HG02885 (cell line): Measurements from ENCODE around the gene COL5A1.

ENCODE experiments used
- ATAC-seq: cut with Tn5 transposase; IDR thresholded peaks from one replicate; pipeline ENCODE4 v1.9.1; 2021; ENCODE audit warnings: mild to moderate bottlenecking; ENCODE audit not compliant: unreplicated experiment, poor library complexity

Gene COL5A1

DNA sequence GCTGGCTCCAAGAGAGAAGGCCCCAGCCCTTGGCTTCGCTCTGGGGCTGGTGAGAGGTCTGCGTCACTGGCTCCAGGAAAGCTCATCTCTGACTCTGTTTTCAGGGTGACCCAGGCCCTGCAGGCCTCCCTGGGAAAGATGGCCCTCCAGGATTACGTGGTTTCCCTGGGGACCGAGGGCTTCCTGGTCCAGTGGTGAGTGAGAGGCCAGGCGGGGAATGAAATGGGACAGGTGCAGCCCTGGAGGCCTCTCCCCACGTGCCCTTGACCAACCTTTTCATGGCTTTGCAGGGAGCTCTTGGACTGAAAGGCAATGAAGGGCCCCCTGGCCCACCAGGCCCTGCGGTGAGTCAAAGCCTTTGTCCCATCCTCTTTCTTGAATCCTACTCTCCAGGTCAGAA, 163.3 kb downstream of the COL5A1 start:
- ATAC-seq = no peak

GRCh38 chr9:134807716-134808446, 166.3 kb downstream of the COL5A1 start:
- no peak for ATAC-seq

DNA sequence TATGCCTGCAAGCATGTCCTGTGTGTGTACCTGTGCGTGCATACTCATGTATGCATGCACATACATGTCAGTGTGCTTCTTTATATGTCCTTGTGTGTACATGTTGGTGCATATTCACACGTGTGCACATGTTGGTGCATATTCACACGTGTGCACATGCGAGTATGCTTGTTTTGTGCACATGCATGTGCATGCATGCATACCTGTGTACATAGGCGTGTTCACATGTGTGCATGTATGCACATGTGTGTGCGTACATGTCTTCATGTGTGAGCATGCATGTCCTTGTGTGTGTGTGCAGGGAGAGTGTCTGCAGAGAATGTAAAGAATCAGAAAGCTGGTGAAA, 166.8 kb downstream of the COL5A1 start:
- ATAC-seq = no peak

DNA sequence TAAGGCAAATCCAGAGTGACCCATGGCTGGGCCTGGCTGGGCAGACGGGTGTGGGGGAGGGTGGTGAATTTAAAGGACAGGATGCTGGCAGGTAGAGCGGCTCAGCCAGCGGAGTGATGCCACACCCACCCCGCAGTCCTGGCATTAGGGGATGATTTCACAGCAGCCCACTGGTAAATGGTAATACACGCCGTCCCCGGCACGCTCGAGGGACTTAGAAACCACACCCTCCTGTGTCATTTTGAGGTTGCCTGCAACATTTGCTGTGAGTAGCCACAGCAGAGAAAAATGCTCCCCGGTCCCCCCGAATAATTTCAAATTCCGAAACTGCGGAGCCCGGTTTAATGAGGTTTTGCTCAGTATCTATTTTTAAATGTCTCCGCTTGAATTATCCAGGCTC, 167.7 kb downstream of the COL5A1 start:
- no peak for ATAC-seq

- ATAC-seq = no peak
Observed at GRCh38 chr9:134809826-134810225, 168.2 kb downstream of the COL5A1 start.

GRCh38 chr9:134811079-134811672, 169.6 kb downstream of the COL5A1 start:
- ATAC-seq = no peak

GRCh38 chr9:134811673-134812342, 170.2 kb downstream of the COL5A1 start:
- no peak for ATAC-seq

GRCh38 chr9:134812343-134812673, 170.7 kb downstream of the COL5A1 start:
- no peak for ATAC-seq

DNA sequence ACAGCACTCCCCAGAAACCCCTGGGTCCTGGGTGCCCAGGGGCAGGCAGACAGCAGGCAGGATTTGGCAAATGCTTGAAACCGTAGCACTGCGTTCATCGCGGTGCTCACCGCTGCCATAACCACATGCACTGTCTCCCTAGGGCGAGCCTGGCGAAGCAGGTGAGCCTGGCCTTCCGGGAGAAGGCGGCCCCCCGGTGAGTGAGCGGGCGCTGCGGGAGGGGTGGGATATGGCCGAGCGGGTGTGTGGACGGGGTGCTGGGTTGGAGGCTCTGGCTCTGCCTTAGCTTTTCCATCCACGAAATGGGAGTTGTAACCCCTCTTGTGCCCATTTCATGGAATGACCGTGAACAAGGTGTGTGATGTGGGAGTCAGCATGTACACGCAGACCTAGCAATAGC, 172.2 kb downstream of the COL5A1 start:
- no peak for ATAC-seq

GRCh38 chr9:134814598-134815215, 173.1 kb downstream of the COL5A1 start:
- ATAC-seq = no peak

GRCh38 chr9:134815435-134816214, 174.0 kb downstream of the COL5A1 start:
- no peak for ATAC-seq

DNA sequence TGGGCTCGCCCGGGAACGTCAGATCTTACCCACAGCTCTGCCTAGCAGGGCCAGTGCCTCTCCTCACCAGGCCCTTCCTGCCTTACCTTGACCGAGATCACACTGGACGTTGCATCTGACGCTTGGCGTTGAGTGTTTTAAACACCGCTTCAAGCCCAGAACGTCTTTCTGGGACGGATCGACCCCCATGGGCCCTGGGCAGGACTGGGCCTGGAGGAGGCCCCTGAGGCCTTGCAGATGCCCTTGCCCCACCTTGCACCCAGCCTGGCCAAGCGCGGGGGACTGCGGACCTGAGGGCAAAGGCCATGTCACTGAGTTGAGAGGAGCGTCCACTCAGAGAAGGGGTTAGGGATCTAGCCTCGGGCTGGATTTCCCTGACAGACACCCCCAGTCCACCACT, 174.7 kb downstream of the COL5A1 start:
- no peak for ATAC-seq

- ATAC-seq = no peak
Observed at GRCh38 chr9:134818000-134818568, 176.5 kb downstream of the COL5A1 start.

- ATAC-seq = no peak
Observed at GRCh38 chr9:134818591-134818990, 177.0 kb downstream of the COL5A1 start.

DNA sequence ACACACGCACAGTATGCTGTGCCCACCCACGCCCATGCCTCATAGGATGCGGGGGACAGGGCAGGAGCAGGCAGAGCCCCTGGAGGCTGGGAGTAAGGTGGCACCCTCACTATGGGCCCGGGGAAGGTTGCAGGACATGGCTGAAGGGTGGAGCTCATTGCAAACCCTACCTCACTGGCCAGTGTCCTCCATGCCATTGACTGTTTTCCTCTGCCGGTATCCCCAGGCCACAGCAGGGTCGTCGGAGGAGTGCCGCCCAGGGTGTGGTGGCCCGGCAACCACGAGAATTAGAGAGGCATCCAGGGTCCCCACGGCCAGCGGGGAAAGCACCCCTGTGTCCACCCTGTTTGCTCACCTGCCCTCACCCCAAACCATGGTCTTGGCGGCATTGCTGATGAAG, 179.3 kb downstream of the COL5A1 start:
- ATAC-seq = no peak

DNA sequence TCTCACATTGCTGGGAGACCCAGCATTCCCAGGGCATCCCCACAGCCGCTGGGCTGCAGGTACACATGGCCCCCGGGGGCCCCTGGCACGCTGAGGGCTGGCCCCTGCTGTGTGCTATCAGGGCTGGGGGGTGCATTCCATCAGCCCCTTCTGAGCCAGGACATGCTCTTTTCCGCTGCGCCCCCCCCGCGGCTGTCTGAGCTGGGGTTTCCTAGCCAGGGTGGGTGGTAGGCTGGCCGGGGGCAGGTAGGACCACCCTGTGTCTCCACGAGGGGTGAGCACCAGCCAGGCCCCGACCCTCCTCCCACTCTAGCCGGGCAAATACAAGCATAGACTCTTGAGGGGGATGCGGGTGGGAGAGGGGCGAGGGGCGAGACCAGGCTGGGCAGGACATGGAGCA, 180.9 kb downstream of the COL5A1 start:
- ATAC-seq = no peak

GRCh38 chr9:134823623-134824022, 182.0 kb downstream of the COL5A1 start:
- ATAC-seq = no peak

- ATAC-seq = no peak
Observed at GRCh38 chr9:134824583-134824982, 183.0 kb downstream of the COL5A1 start.

DNA sequence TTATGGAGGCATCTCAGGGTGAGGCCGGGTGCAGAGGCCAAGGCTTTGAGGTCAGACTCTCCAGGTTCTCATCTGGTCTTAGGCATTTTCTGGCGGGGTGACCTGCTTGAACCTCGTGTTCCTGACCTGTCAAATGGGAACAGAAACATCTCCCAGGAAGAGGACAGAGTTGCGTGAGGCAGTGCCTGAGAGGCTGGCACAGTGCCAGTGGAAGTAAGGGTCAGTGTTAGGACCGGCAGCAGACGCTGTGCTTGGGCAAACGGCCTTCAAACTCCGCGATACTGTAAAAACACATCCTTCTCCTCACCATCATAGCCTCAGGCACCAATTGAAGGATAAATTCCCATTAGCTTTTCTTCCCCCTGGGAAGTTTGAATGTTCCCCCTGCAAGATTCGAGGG, 183.4 kb downstream of the COL5A1 start:
- ATAC-seq = no peak
